C4-2B (cell line): ENCODE results near the gene ATF7.

Source experiments
- ZFX ChIP-seq: fragments of 450-650 bp; IDR thresholded peaks from 2 replicates; pipeline ENCODE4 v1.6.1; 2017
- TF ChIP-seq, protein P1 (sequence below): fragments of 450-650 bp; conservative IDR thresholded peaks from 2 replicates; pipeline ENCODE4 v1.5.1; 2017; ENCODE audit warnings: mild to moderate bottlenecking

DNA sequence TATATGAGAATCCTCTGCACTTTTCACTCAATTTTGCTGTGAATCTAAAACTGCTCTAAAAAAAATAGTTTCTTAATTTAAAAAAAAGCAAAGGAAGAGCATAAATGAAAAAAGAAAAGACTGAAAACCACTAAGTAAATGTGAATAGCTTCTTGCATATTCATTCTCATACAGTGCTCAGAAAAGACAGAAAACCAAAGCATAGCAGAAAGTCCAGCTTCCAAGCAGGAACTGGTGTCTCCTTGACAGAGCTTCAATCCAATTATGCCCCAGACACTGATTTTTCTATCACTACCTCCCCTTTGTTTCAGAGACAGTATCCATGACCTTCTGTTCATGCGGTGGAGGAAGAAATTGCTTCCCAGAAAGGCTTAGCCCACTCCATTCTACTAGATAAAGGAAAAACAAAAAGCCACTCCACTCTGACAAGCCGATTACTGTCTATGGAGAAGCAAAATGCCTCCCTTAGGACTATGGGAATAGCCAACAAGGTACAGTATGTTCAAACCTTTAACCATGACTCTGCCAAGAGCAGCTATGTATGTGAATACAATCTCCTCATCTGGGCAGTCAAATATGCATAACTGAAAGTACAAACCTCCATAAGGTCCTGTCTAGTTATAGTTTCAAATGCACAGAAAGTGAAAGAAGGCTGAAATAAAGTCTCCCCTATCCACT is 40.6 kb downstream of the ATF7 start:
- TF ChIP-seq, protein P1, sequence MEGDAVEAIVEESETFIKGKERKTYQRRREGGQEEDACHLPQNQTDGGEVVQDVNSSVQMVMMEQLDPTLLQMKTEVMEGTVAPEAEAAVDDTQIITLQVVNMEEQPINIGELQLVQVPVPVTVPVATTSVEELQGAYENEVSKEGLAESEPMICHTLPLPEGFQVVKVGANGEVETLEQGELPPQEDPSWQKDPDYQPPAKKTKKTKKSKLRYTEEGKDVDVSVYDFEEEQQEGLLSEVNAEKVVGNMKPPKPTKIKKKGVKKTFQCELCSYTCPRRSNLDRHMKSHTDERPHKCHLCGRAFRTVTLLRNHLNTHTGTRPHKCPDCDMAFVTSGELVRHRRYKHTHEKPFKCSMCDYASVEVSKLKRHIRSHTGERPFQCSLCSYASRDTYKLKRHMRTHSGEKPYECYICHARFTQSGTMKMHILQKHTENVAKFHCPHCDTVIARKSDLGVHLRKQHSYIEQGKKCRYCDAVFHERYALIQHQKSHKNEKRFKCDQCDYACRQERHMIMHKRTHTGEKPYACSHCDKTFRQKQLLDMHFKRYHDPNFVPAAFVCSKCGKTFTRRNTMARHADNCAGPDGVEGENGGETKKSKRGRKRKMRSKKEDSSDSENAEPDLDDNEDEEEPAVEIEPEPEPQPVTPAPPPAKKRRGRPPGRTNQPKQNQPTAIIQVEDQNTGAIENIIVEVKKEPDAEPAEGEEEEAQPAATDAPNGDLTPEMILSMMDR = no peak
- no peak for TF ChIP-seq ZFX
